ENCODE measurements around the gene POLA1. TPM values are rescaled to one million over a fixed set of nuclear protein-coding genes. Genes with fewer than 3 reads are reported as not detected.

Gene POLA1
- total and polyA plus RNA-seq, 2 donors: 3.5 to 21.1 TPM

- Histone ChIP-seq H3K27me3 (ENCODE audit: control insufficient read depth in 2 of 2, insufficient read depth in 1 of 2, low read length in 1 of 2) (peaks cover 47 to 72% of the 10 kb centered on the region in 2 donors), H3K4me1 (ENCODE audit: control insufficient read depth in 2 of 2, insufficient read depth in 2 of 2, low read length in 2 of 2) (no peaks in the 10 kb centered on the region), H3K9me3 (ENCODE audit: control insufficient read depth in 2 of 2, insufficient read depth in 1 of 2, low read length in 1 of 2) (peaks cover 0 to 4% of the 10 kb centered on the region in 2 donors), H3K4me3 (ENCODE audit: low read length in 2 of 2) (no peak overlapping the region), H3K27ac (ENCODE audit: low read depth in 1 of 2, low read length in 1 of 2) (no peak overlapping the region), H3K36me3 (ENCODE audit: control insufficient read depth in 2 of 2, insufficient read depth in 2 of 2, low read length in 1 of 2) (no peaks in the 10 kb centered on the region)
- WGBS: 5% methylated on average over 32 of the region's 33 CpGs
- DNase-seq (ENCODE audit: low read depth in 6 of 9, low spot score in 9 of 9): no peak
Measured at GRCh38 chrX:25002661-25003020, 308.9 kb downstream of the POLA1 start.

DNA sequence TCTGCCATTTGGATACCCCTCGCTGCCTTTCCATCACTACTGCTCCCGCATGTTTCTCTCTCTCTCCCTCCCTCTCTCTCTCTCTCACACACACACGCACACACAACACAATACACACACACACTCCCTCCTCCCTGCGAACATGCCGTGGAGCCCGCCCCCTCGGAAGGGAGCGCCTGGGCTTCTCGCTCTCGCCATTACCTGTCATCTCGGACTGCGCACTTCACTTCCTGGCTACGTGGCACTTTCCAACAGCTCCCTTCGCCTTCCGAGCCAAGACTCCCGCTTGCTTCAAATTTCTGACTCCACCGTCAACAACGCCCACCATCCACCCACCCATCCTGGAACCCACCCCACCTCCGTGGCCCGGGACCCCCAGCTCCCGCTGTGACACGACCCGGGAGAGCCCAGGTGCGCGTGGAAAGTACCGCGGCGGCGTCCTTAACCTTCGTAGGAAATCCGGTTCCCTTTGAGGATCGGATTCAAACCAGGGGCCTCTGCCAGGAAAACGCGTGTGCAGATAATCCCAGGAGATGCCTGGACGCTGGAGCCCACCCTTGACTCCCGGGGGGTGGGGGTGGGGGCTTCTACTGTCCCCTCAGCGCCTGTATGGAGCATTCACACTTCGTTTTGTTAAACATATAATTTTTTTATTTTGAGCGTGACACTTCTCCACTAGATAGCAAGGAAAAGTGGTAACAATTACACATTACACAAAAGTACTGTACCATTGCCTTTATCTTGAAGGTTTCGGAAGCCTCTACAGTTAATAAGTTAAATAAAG lies 309.5 kb downstream of the POLA1 start:
- WGBS: 8% methylated on average over 40 of the region's 40 CpGs

DNA sequence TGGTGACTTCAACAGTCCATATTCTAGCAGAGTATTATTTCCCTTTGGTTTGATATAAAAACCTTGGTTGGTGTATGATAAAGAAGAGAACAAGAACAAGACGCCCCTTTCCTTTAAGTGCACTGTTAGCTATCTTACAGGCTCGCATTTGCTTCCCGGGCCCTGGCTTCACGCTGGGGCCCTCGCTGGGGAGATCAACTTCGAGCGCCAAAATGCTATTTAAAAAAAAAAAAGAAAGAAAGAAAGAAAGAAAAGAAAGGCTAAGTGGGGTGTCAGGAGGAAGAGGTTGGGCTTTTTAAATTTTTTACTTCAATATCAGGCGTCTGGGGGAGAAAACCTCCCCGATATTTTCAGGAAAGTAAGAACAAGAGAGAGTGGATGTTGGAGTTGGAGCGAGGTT lies 310.3 kb downstream of the POLA1 start:
- Histone ChIP-seq H3K4me1 (ENCODE audit: control insufficient read depth in 2 of 2, insufficient read depth in 2 of 2, low read length in 2 of 2) (no peaks in the 10 kb centered on the region), H3K4me3 (ENCODE audit: low read length in 2 of 2) (no peak overlapping the region), H3K9me3 (ENCODE audit: control insufficient read depth in 2 of 2, insufficient read depth in 1 of 2, low read length in 1 of 2) (peaks cover 0 to 4% of the 10 kb centered on the region in 2 donors), H3K36me3 (ENCODE audit: control insufficient read depth in 2 of 2, insufficient read depth in 2 of 2, low read length in 1 of 2) (no peaks in the 10 kb centered on the region), H3K27ac (ENCODE audit: low read depth in 1 of 2, low read length in 1 of 2) (no peak overlapping the region), H3K27me3 (ENCODE audit: control insufficient read depth in 2 of 2, insufficient read depth in 1 of 2, low read length in 1 of 2) (peaks cover 55 to 84% of the 10 kb centered on the region in 2 donors)
- DNase-seq (ENCODE audit: low read depth in 6 of 9, low spot score in 9 of 9): no peak
- 12% methylated on average over 10 of the region's 10 CpGs for WGBS

More for the DNA sequence above, 309.5 kb downstream of the POLA1 start:
- H3K4me3 ChIP-seq (ENCODE audit: low read length in 2 of 2): no peak overlapping the region
- peaks cover 0 to 4% of the 10 kb centered on the region in 2 donors for H3K9me3 ChIP-seq (ENCODE audit: control insufficient read depth in 2 of 2, insufficient read depth in 1 of 2, low read length in 1 of 2)
- H3K27ac ChIP-seq (ENCODE audit: low read depth in 1 of 2, low read length in 1 of 2): no peak overlapping the region
- peaks cover 53 to 77% of the 10 kb centered on the region in 2 donors for H3K27me3 ChIP-seq (ENCODE audit: control insufficient read depth in 2 of 2, insufficient read depth in 1 of 2, low read length in 1 of 2)
- DNase-seq (ENCODE audit: low read depth in 6 of 9, low spot score in 9 of 9): no peak
- H3K4me1 ChIP-seq (ENCODE audit: control insufficient read depth in 2 of 2, insufficient read depth in 2 of 2, low read length in 2 of 2): no peaks in the 10 kb centered on the region
- H3K36me3 ChIP-seq (ENCODE audit: control insufficient read depth in 2 of 2, insufficient read depth in 2 of 2, low read length in 1 of 2): no peaks in the 10 kb centered on the region

DNA sequence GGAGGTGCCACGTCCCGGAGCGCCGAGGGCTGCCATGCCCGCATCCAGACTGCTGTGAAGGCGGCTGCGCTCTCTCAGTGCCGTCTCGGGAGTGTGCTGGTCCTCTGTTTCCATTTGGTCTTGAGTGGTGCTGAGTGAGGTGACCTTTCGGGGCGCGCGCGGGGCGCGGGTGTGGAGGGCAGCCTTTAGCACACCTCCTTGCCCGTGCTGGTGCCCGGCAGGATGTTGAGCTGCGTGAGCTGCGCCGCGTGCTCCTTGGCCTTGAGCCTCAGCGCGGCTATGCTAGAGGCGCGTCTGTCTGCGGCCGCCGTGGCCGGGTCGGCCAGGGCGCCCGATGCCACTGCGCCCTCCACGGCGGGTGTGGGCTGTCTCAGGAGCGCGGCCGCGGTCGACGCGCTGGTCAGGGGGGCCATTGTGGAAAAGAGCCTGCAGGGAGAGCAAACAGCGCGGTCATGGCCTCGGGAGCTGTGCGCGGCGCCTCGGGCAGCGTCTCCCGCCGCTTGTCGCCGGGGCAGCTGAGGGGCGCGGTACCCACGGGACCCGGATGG lies 310.8 kb downstream of the POLA1 start:
- H3K27ac ChIP-seq (ENCODE audit: low read depth in 1 of 2, low read length in 1 of 2): no peak overlapping the region
- no peak overlapping the region for H3K4me3 ChIP-seq (ENCODE audit: low read length in 2 of 2)
- no peak for DNase-seq (ENCODE audit: low read depth in 6 of 9, low spot score in 9 of 9)
- H3K4me1 ChIP-seq (ENCODE audit: control insufficient read depth in 2 of 2, insufficient read depth in 2 of 2, low read length in 2 of 2): no peaks in the 10 kb centered on the region
- 4% methylated on average over 59 of the region's 59 CpGs for WGBS
- H3K27me3 ChIP-seq (ENCODE audit: control insufficient read depth in 2 of 2, insufficient read depth in 1 of 2, low read length in 1 of 2): peaks cover 57 to 89% of the 10 kb centered on the region in 2 donors
- peaks cover 0 to 4% of the 10 kb centered on the region in 2 donors for H3K9me3 ChIP-seq (ENCODE audit: control insufficient read depth in 2 of 2, insufficient read depth in 1 of 2, low read length in 1 of 2)
- H3K36me3 ChIP-seq (ENCODE audit: control insufficient read depth in 2 of 2, insufficient read depth in 2 of 2, low read length in 1 of 2): no peaks in the 10 kb centered on the region

- peaks cover 59 to 94% of the 10 kb centered on the region in 2 donors for H3K27me3 ChIP-seq (ENCODE audit: control insufficient read depth in 2 of 2, insufficient read depth in 1 of 2, low read length in 1 of 2)
- no peak for DNase-seq (ENCODE audit: low read depth in 6 of 9, low spot score in 9 of 9)
- no peak overlapping the region for H3K27ac ChIP-seq (ENCODE audit: low read depth in 1 of 2, low read length in 1 of 2)
- no peak overlapping the region for H3K4me3 ChIP-seq (ENCODE audit: low read length in 2 of 2)
- H3K9me3 ChIP-seq (ENCODE audit: control insufficient read depth in 2 of 2, insufficient read depth in 1 of 2, low read length in 1 of 2): peaks cover 0 to 4% of the 10 kb centered on the region in 2 donors
- H3K36me3 ChIP-seq (ENCODE audit: control insufficient read depth in 2 of 2, insufficient read depth in 2 of 2, low read length in 1 of 2): no peaks in the 10 kb centered on the region
- WGBS: 4% methylated on average over 23 of the region's 23 CpGs
- no peaks in the 10 kb centered on the region for H3K4me1 ChIP-seq (ENCODE audit: control insufficient read depth in 2 of 2, insufficient read depth in 2 of 2, low read length in 2 of 2)
Measured at GRCh38 chrX:25005034-25005381, 311.3 kb downstream of the POLA1 start.

- H3K36me3 ChIP-seq (ENCODE audit: control insufficient read depth in 2 of 2, insufficient read depth in 2 of 2, low read length in 1 of 2): no peaks in the 10 kb centered on the region
- peaks cover 0 to 4% of the 10 kb centered on the region in 2 donors for H3K9me3 ChIP-seq (ENCODE audit: control insufficient read depth in 2 of 2, insufficient read depth in 1 of 2, low read length in 1 of 2)
- DNase-seq (ENCODE audit: low read depth in 6 of 9, low spot score in 9 of 9): no peak
- peaks cover 61 to 98% of the 10 kb centered on the region in 2 donors for H3K27me3 ChIP-seq (ENCODE audit: control insufficient read depth in 2 of 2, insufficient read depth in 1 of 2, low read length in 1 of 2)
- no peaks in the 10 kb centered on the region for H3K4me1 ChIP-seq (ENCODE audit: control insufficient read depth in 2 of 2, insufficient read depth in 2 of 2, low read length in 2 of 2)
- H3K27ac ChIP-seq (ENCODE audit: low read depth in 1 of 2, low read length in 1 of 2): no peak overlapping the region
- H3K4me3 ChIP-seq (ENCODE audit: low read length in 2 of 2): no peak overlapping the region
- 6% methylated on average over 72 of the region's 72 CpGs for WGBS
Measured at GRCh38 chrX:25005382-25006185, 311.9 kb downstream of the POLA1 start.

GRCh38 chrX:25006586-25007058 lies 312.9 kb downstream of the POLA1 start:
- Histone ChIP-seq H3K9me3 (ENCODE audit: control insufficient read depth in 2 of 2, insufficient read depth in 1 of 2, low read length in 1 of 2) (peaks cover 0 to 4% of the 10 kb centered on the region in 2 donors), H3K4me3 (ENCODE audit: low read length in 2 of 2) (no peak overlapping the region), H3K4me1 (ENCODE audit: control insufficient read depth in 2 of 2, insufficient read depth in 2 of 2, low read length in 2 of 2) (no peaks in the 10 kb centered on the region), H3K27me3 (ENCODE audit: control insufficient read depth in 2 of 2, insufficient read depth in 1 of 2, low read length in 1 of 2) (peaks cover 61 to 98% of the 10 kb centered on the region in 2 donors), H3K36me3 (ENCODE audit: control insufficient read depth in 2 of 2, insufficient read depth in 2 of 2, low read length in 1 of 2) (no peaks in the 10 kb centered on the region), H3K27ac (ENCODE audit: low read depth in 1 of 2, low read length in 1 of 2) (no peak overlapping the region)
- DNase-seq (ENCODE audit: low read depth in 6 of 9, low spot score in 9 of 9): no peak
- 7% methylated on average over 7 of the region's 7 CpGs for WGBS

- no peak for DNase-seq (ENCODE audit: low read depth in 6 of 9, low spot score in 9 of 9)
- Histone ChIP-seq H3K4me1 (ENCODE audit: control insufficient read depth in 2 of 2, insufficient read depth in 2 of 2, low read length in 2 of 2) (no peaks in the 10 kb centered on the region), H3K27me3 (ENCODE audit: control insufficient read depth in 2 of 2, insufficient read depth in 1 of 2, low read length in 1 of 2) (peaks cover 58 to 98% of the 10 kb centered on the region in 2 donors), H3K4me3 (ENCODE audit: low read length in 2 of 2) (no peak overlapping the region), H3K36me3 (ENCODE audit: control insufficient read depth in 2 of 2, insufficient read depth in 2 of 2, low read length in 1 of 2) (no peaks in the 10 kb centered on the region), H3K9me3 (ENCODE audit: control insufficient read depth in 2 of 2, insufficient read depth in 1 of 2, low read length in 1 of 2) (peaks cover 0 to 6% of the 10 kb centered on the region in 2 donors), H3K27ac (ENCODE audit: low read depth in 1 of 2, low read length in 1 of 2) (no peak overlapping the region)
- 4% methylated on average over 58 of the region's 64 CpGs for WGBS
Measured at GRCh38 chrX:25007059-25008053, 313.6 kb downstream of the POLA1 start.
